Measurements from ENCODE around the gene RBM5. TPM values are rescaled to one million over a fixed set of nuclear protein-coding genes. Genes with fewer than 3 reads are reported as not detected.

The RBM5 gene
- total RNA-seq, 4 donors from 2014 or later: 131 to 244 (median 138) TPM

DNA sequence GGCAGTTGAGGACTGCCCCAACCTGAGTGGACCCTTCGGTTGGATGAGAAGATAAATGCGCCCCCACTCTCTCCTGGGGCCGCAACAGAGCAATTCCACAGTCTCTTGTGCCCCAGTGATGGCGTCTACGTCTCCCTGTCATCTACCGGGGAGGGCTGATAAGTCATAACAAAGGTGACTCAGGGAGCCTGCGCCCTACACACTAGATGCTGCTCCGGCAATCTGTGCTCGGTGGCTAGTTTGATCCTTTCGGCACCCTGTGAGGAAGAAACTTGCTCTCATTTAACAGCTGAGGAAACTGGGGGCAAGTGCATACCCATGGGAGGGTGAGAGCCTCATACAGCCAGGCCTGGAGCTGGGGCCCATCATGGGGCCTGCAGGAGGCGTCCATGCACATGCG, 52.3 kb downstream of the RBM5 start:
- intact Hi-C loops (cut with DNase I; ENCODE audit: low total_unique reads): no loop called here
- 91 to 96% methylated on average over 12 of the region's 12 CpGs for WGBS, 2 donors
- TF ChIP-seq POLR2A (IDR thresholded peaks at IDR 0.05) (no peak), CTCF (IDR thresholded peaks at IDR 0.05) (no peak)
- DNase-seq (ENCODE audit: low spot score in 2 of 2): no peak
- no peak overlapping the region for H3K4me3 ChIP-seq (ENCODE audit: low read depth, poor library complexity, severe bottlenecking)

- DNase-seq (ENCODE audit: low spot score in 2 of 2): no peak
- intact Hi-C loops (cut with DNase I; ENCODE audit: low total_unique reads): no loop called here
- WGBS, 2 donors: 52 to 61% methylated on average over 3 of the region's 3 CpGs
- H3K4me3 ChIP-seq (ENCODE audit: low read depth, poor library complexity, severe bottlenecking): no peak overlapping the region
- TF ChIP-seq CTCF (IDR thresholded peaks at IDR 0.05): no peak
- TF ChIP-seq POLR2A (IDR thresholded peaks at IDR 0.05): no peak
Measured at GRCh38 chr3:50146316-50146901, 57.7 kb downstream of the RBM5 start.

DNA sequence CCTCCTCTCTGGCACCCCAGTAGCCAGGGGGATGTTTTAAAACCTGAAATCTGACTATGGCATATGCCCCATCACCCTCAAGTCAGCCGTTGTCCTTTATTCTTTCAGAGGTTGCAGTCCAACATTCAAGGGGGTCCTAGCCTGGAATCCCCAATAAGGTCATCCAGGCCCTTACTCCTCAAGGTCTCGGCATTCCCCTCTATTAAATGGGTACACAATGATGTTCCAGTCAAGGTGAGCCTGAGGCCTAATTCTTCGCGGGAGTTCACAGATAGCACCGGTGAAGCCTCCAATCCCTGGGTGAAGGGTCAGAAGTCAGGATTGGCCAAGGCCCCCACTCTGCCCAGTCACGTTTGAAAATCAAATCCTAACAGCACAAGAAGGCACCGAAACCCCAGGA, 58.3 kb downstream of the RBM5 start:
- WGBS, 2 donors: 57 to 75% methylated on average over 7 of the region's 7 CpGs
- TF ChIP-seq CTCF (IDR thresholded peaks at IDR 0.05) (no peak), POLR2A (IDR thresholded peaks at IDR 0.05) (no peak)
- intact Hi-C loops (cut with DNase I; ENCODE audit: low total_unique reads): no loop called here
- DNase-seq (ENCODE audit: low spot score in 2 of 2): no peak
- H3K4me3 ChIP-seq (ENCODE audit: low read depth, poor library complexity, severe bottlenecking): no peak overlapping the region

- intact Hi-C loops (cut with DNase I; ENCODE audit: low total_unique reads): no loop called here
- no peak overlapping the region for H3K4me3 ChIP-seq (ENCODE audit: low read depth, poor library complexity, severe bottlenecking)
- WGBS, 2 donors: 36 to 62% methylated on average over 2 of the region's 2 CpGs
- TF ChIP-seq CTCF (IDR thresholded peaks at IDR 0.05) (no peak), POLR2A (IDR thresholded peaks at IDR 0.05) (no peak)
- no peak for DNase-seq (ENCODE audit: low spot score in 2 of 2)
Measured at GRCh38 chr3:50147447-50147846, 58.7 kb downstream of the RBM5 start.

DNA sequence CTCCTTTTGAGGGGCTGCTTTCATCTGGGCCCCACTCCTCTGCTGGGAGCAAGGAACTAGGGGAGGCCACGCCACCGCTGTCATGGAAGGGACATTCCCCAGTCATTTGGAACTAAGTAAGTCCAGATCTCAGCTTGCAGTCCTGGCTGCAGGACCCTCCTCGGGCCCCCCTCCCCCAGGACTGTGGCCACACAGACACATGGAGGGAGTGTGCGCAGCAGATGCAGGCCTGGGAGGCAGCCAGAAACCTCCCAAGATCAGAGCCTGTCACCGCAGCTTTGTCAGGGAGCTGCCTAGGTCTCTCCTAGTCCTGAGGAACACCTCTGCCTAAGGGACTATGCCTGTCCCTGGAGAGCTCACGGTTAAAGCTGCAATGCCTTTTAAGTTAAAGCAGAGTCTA, 59.1 kb downstream of the RBM5 start:
- WGBS, 2 donors: 23 to 34% methylated on average over 6 of the region's 6 CpGs

More for the DNA sequence above, 59.1 kb downstream of the RBM5 start:
- no peak for DNase-seq (ENCODE audit: low spot score in 2 of 2)
- TF ChIP-seq POLR2A (IDR thresholded peaks at IDR 0.05) (no peak), CTCF (IDR thresholded peaks at IDR 0.05) (no peak)
- intact Hi-C loops (cut with DNase I; ENCODE audit: low total_unique reads): no loop called here
- no peak overlapping the region for H3K4me3 ChIP-seq (ENCODE audit: low read depth, poor library complexity, severe bottlenecking)

All from lower leg skin (tissue), 4 donors.